SHP77 (cell line): ENCODE measurements around the gene KCNQ4.

Experiments used
- DNase-seq, 2 experiments: peaks; one replicate each; lab custom pipeline; 2025; lab: John Stamatoyannopoulos, UW

KCNQ4 gene

GRCh38 chr1:40755067-40755466 is 28.5 kb upstream of the KCNQ4 start:
- DNase-seq: no peak

- DNase-seq: no peak
Measured at GRCh38 chr1:40756523-40756922, 27.1 kb upstream of the KCNQ4 start.

- DNase-seq: no peak
Measured at GRCh38 chr1:40757084-40757483, 26.5 kb upstream of the KCNQ4 start.

DNA sequence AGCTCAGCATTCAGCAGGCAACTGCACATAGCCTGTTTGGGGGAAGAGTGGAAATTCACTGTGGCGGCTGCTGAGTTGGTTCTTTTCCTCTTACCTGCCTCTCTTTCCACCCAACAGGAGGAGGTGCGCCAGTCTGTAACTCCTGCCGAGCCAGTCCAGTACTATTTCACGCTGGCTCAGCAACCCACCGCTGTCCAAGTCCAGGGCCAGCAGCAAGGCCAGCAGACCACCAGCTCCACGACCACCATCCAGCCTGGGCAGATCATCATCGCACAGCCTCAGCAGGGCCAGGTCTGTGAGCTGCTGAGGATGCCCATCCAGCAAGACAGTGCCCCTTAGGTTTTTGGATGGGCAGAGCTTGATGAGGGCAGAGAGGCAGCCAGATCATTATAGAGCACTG is 25.6 kb upstream of the KCNQ4 start:
- no peak for DNase-seq

GRCh38 chr1:40758578-40759343 is 24.8 kb upstream of the KCNQ4 start:
- DNase-seq: no peak

DNA sequence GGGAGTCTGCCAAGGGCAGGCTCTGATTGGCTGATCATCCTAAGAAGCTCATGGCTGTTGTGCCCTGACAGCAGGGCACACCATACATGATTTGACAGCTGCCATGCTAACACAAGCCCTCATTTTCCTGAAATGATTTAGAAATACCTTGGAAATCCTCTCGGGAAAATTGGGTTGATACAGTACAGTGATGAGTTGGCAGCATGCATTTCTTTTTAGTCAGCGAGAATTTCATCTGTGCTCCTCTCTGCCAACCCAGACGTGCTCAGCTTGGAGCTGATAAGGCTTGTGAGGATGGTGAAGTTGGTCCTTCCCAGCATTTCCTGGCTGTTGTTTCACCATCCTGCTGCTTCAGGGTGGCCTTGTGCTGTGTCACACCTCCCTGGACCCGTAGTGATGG is 22.6 kb upstream of the KCNQ4 start:
- DNase-seq: no peak

DNA sequence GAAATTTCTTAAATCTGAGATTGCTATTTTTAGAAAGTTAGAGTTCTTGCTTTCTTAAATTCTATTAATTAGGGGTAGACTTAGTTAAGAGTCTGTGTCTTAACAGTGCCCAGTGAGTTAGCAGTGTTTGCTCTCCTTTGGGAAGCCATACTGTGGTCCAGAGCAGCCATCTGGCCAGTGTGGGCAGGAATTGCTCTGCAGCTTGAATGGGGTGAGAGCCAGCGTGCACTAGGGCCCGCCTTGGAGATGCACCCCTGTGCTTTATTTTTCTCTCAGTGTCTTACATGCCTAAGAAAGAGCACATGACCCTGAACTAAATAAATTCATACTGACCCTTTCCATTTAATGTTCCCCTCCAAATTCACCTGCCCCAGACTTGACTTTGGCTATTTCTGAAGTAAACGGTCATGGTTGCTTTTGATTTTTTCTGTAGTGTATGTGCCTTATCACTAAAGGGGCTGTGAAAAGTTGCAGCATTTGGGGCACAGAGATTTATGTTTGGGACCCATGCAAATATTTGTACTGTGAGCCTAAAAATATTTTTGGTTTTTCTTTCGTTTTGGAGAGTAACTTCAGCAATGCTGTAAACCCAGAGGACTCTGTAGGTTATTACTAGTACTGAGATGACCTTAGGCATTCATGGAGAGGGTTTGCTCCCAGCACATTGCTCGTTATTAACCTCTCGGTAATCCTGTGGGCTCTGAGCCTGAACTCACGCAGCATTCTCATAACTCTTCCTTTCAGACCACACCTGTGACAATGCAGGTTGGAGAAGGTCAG is 21.3 kb upstream of the KCNQ4 start:
- no peak for DNase-seq

DNA sequence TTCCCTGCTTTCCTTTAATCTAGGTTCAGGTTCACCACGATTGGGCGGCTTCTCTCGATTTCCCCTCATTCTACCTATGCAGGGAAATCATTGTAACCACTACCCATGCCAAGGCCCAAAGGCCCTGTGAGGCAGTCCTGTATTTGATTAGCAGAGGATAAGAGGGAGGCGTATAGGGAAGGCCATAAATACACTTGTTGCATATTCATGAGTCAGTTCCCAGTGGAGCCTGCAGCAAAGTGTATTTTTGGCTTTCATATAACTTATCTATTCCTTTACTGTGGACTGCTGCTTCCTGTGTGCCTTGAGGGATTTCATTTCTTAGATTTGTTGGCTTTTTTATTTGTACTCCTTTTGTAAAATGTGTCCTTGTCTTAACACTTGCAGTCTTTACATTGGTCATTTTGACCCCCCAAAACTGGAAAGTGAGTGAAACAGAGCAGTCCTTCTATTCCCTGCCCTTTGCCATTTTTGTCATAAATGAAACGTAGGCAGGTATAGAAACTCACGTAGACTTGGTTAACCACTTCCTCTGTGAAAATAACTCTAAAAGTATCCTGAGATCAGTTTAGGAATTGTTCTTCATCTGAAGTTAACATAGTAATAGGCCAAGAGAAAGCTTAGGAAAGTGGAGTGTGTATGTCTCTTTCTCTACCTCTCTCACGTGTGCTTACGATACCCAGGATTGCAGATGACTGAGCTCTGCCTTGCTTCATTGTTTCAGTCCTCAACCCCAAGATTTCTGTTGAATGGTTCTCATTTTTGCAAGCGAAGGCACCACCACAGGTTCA is 19.6 kb upstream of the KCNQ4 start:
- DNase-seq: no peak

GRCh38 chr1:40764981-40765380 is 18.6 kb upstream of the KCNQ4 start:
- no peak for DNase-seq

DNA sequence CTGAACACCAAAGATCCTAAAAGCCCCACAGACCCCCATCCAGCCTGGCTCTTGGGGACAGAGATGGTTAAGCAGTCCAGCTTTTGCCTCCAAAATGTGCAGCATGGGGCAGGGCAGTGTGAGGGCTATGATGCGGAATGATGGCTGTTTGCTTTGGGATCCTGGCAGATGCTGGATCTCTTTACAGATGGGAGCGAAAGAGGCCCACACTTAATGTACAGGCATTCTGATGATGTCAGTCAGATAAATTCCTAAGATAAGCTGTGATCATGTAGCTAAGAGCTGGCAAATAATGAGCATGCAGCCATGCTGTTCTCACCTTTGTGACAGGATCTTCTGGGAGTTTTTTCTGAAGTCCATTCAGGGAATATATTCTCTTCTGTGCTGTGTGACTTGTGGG is 17.6 kb upstream of the KCNQ4 start:
- DNase-seq: no peak

- no peak for DNase-seq
Measured at GRCh38 chr1:40766560-40766959, 17.0 kb upstream of the KCNQ4 start.

- no peak for DNase-seq
Measured at GRCh38 chr1:40768146-40768990, 15.2 kb upstream of the KCNQ4 start.

DNA sequence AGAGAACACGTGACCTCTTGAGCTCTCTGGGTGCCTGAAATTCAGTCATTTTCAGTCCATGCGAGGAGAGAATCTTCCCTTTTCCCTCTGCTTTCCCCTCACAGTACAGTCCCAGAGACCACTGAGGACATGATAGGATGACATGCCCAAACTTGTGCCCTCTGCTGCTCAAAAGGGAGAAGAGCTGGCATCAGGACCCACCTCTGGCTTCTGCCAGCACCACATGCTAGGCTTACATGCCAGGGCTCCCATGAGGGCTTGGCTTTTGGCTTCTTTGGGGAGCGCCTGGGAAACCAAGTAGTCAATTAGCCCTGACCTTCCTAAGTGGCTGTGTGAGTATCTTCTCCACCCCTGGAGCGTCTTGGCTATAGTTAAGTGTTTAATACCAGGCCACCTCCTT is 13.8 kb upstream of the KCNQ4 start:
- DNase-seq: no peak

DNA sequence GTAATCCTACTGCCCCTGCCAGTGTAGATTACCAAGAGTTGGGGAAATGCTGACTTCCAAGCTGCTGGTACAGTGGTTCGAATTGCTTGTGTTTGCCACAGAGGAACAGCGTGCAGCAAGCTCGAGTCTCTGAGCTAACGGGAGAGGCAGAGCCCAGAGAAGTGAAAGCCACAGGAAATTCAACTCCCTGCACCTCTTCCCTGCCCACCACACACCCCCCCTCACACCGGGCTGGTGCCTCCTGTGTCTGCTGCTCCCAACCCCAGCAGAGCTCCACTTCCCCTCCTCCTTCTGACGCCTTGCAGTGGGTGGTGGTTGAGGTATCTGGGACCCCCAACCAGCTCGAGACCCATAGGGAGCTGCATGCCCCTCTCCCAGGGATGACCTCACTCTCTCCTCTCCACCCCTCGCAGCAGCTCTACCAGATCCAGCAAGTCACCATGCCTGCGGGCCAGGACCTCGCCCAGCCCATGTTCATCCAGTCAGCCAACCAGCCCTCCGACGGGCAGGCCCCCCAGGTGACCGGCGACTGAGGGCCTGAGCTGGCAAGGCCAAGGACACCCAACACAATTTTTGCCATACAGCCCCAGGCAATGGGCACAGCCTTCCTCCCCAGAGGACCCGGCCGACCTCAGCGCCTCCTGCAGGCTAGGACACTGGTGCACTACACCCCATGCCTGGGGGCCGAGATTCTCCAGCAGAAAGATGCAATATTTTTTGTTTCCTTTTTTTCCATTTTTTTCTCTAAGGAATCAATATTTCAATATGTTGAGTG is 13.1 kb upstream of the KCNQ4 start:
- no peak for DNase-seq

GRCh38 chr1:40772146-40772955 is 11.2 kb upstream of the KCNQ4 start:
- DNase-seq: no peak

DNA sequence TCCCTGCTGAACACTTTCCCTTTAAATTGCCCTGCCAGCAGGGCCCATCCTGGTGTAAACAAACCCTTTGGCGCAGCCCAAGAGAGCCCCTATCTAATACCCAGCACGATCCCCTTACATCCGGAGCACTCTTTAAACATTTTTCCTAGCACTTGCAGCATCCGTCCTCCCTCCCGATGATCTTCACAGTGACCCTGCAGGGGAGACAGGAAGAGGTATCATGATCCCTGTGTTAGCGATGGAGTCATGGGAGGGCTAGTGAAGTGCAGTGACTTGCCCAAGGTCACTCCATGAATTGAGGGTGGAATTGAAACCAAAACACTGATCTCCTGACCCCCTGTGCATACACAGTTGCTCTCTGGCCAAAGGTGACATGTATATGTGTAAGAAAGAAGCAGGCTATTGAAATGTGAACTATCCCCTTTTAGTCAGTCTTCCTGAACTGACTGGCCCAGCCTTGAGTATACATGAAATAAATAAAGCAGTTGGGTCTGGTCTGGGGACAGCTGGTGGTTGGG is 9.8 kb upstream of the KCNQ4 start:
- DNase-seq: no peak

DNA sequence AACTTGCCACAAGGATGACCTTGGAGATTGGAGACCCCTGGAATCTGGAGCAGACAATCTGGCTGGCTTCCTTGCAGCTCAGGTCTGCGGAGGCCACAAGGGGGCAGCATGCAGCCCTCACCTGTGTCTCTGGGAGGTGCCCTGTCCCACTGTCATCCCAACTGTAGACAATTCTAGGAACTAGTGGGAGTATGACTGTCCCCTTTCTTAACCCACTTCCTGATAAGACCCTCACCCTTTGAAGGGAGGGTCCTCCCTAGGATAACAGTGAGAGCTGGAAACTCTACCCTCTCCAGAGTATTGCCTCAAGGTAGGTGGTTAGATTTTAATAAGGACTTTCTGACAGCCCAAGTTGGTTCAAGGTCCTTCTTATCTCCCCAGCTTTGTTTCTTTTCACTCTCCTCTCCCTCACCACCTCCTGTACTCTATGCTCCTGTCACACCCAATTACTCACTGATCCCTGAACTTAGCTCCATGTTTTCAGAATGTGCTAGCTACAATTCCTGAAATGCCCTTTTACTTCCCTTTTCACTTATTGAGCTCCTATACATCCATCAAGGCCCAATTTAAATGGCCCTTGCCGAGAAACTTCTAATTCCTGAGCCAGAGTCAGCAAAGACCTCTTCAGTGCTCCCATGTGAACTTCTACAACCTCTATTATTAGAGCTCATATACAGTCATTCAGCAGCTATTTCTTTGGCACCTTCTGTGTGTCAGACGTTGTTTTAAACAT is 9.2 kb upstream of the KCNQ4 start:
- DNase-seq: peak in 1 of 2 experiments; percentile 25

- no peak for DNase-seq
Measured at GRCh38 chr1:40776236-40777072, 7.1 kb upstream of the KCNQ4 start.
